ENCODE results near the gene GPR35. TPM values are rescaled to one million over a fixed set of nuclear protein-coding genes. Genes with fewer than 3 reads are reported as not detected.

Gene GPR35
- total RNA-seq, 1 donor, result 1.1 TPM

DNA sequence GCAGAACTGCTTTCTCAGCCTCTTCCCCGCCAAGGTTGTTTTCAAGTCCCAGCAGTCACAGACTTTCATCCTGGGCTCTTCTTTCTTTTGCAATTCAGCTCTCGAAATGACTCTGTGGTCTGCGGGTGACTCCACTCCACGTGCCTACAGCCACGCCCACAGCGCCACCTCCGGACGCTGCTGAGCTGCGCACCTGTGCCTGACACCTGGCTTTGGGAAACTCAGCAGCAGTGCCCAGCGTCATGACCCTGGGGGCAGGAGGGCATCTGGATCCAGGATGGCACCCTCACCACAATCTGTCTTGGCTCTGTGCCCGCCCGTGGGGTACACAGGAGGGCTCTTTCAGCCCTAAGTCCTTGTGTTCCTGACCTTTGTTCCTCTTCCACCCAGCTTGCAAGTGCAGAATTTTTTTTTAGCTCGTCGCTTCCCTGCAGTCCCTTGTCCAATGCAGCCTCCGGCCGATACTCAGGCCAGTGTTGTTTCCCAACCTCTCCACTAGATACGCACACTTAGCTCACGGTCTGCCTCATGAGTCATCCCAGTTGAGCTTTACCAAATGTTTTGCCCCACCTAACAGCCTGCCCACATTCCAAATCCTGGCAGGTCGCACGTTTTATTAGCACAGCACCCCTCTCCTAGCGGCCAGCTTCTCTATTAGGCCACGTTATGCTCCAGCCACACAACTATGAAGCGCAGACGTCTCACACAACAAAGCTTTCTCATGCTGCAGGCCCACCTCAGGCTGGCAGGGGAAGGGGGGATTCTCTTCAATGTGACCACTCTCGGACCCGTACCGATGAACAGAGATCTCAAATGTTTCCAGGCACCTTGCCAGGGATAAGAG lies 45.3 kb upstream of the GPR35 start:
- peaks cover 17% of the 10 kb centered on the region for H3K4me1 ChIP-seq (ENCODE audit: insufficient read depth, low read length)
- H3K4me2 ChIP-seq (ENCODE audit: insufficient read depth, low read length), result peak overlapping the region; percentile 69
- no peaks in the 10 kb centered on the region for H3K27me3 ChIP-seq (ENCODE audit: insufficient read depth, low read length)
- peaks cover 4% of the 10 kb centered on the region for H3K36me3 ChIP-seq (ENCODE audit: insufficient read depth, low read length)
- no peaks in the 10 kb centered on the region for H3K9me3 ChIP-seq (ENCODE audit: low read depth, low read length)
- H2AFZ ChIP-seq (ENCODE audit: low read length), result no peak overlapping the region
- H4K20me1 ChIP-seq (ENCODE audit: insufficient read depth, low read length), result peaks cover 37% of the 10 kb centered on the region
- peaks cover 57% of the 10 kb centered on the region for H3K79me2 ChIP-seq (ENCODE audit: insufficient read depth, low read length)
- DNase-seq (ENCODE audit: insufficient read length, low spot score, missing footprints), result peak; percentile 98
- H3K27ac ChIP-seq (ENCODE audit: low read depth, low read length), result peak overlapping the region; percentile 79
- peak overlapping the region; percentile 54 for H3K4me3 ChIP-seq (ENCODE audit: insufficient read depth, low read length)
- TF ChIP-seq, protein P1, sequence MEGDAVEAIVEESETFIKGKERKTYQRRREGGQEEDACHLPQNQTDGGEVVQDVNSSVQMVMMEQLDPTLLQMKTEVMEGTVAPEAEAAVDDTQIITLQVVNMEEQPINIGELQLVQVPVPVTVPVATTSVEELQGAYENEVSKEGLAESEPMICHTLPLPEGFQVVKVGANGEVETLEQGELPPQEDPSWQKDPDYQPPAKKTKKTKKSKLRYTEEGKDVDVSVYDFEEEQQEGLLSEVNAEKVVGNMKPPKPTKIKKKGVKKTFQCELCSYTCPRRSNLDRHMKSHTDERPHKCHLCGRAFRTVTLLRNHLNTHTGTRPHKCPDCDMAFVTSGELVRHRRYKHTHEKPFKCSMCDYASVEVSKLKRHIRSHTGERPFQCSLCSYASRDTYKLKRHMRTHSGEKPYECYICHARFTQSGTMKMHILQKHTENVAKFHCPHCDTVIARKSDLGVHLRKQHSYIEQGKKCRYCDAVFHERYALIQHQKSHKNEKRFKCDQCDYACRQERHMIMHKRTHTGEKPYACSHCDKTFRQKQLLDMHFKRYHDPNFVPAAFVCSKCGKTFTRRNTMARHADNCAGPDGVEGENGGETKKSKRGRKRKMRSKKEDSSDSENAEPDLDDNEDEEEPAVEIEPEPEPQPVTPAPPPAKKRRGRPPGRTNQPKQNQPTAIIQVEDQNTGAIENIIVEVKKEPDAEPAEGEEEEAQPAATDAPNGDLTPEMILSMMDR (IDR thresholded peaks at IDR 0.05; ENCODE audit: extremely low read depth, low read depth, low read length), result no peak

GRCh38 chr2:240581811-240582210 lies 43.5 kb upstream of the GPR35 start:
- no peak for DNase-seq (ENCODE audit: insufficient read length, low spot score, missing footprints)
- TF ChIP-seq, protein P1 (IDR thresholded peaks at IDR 0.05; ENCODE audit: extremely low read depth, low read depth, low read length), result no peak
- Histone ChIP-seq H3K79me2 (ENCODE audit: insufficient read depth, low read length) (peaks cover 69% of the 10 kb centered on the region), H4K20me1 (ENCODE audit: insufficient read depth, low read length) (peaks cover 40% of the 10 kb centered on the region), H3K9me3 (ENCODE audit: low read depth, low read length) (no peaks in the 10 kb centered on the region), H3K27me3 (ENCODE audit: insufficient read depth, low read length) (no peaks in the 10 kb centered on the region), H3K27ac (ENCODE audit: low read depth, low read length) (no peak overlapping the region), H2AFZ (ENCODE audit: low read length) (no peak overlapping the region), H3K4me2 (ENCODE audit: insufficient read depth, low read length) (no peak overlapping the region), H3K36me3 (ENCODE audit: insufficient read depth, low read length) (peaks cover 4% of the 10 kb centered on the region), H3K4me3 (ENCODE audit: insufficient read depth, low read length) (no peak overlapping the region), H3K4me1 (ENCODE audit: insufficient read depth, low read length) (peaks cover 26% of the 10 kb centered on the region)

DNA sequence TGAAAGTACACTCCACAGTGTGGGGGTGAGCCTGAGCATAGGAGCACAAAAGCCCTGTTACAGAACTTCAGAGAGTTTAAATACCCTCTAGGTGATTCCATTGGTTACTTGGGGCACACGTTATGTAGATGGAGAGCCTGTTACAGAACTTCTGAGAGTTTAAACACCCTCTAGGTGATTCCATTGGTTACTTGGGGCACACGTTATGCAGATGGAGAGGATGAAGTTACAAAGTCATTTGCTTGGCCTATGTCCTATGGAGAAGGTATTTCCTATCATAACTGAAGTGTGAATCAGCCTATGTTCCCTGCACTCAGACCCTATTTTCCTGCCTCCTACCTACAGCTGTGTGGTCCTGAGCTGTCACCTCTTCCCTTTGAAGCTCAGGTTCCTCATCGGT lies 42.5 kb upstream of the GPR35 start:
- Histone ChIP-seq H3K79me2 (ENCODE audit: insufficient read depth, low read length) (peaks cover 79% of the 10 kb centered on the region), H3K36me3 (ENCODE audit: insufficient read depth, low read length) (peaks cover 4% of the 10 kb centered on the region), H3K9me3 (ENCODE audit: low read depth, low read length) (no peaks in the 10 kb centered on the region), H3K27ac (ENCODE audit: low read depth, low read length) (no peak overlapping the region), H3K4me3 (ENCODE audit: insufficient read depth, low read length) (no peak overlapping the region), H3K4me1 (ENCODE audit: insufficient read depth, low read length) (peaks cover 32% of the 10 kb centered on the region), H2AFZ (ENCODE audit: low read length) (no peak overlapping the region), H3K4me2 (ENCODE audit: insufficient read depth, low read length) (no peak overlapping the region), H4K20me1 (ENCODE audit: insufficient read depth, low read length) (peaks cover 43% of the 10 kb centered on the region), H3K27me3 (ENCODE audit: insufficient read depth, low read length) (no peaks in the 10 kb centered on the region)
- no peak for DNase-seq (ENCODE audit: insufficient read length, low spot score, missing footprints)
- TF ChIP-seq, protein P1 (IDR thresholded peaks at IDR 0.05; ENCODE audit: extremely low read depth, low read depth, low read length), result no peak

DNA sequence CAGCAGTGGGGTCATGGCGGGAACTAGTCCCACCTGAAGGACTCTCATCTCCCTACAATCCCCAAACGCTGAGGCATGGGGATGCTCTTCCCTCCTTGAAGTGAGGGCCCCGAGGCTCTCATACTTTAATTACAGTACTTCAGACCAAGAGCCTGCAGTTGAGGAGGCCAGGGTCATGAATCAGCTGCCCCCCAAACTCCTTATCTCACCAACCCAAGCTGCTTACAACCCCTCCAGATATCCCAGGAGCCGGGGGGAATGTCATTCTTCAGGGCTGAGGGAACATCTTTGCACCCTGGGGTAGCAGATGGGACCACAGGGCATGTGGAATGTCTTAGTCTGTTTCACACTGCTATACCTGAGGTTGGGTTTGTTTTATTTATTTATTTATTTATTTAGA lies 41.5 kb upstream of the GPR35 start:
- H3K27me3 ChIP-seq (ENCODE audit: insufficient read depth, low read length), result no peaks in the 10 kb centered on the region
- TF ChIP-seq, protein P1 (IDR thresholded peaks at IDR 0.05; ENCODE audit: extremely low read depth, low read depth, low read length), result no peak
- H4K20me1 ChIP-seq (ENCODE audit: insufficient read depth, low read length), result peaks cover 47% of the 10 kb centered on the region
- no peak overlapping the region for H3K27ac ChIP-seq (ENCODE audit: low read depth, low read length)
- H3K4me1 ChIP-seq (ENCODE audit: insufficient read depth, low read length), result peaks cover 37% of the 10 kb centered on the region
- H3K36me3 ChIP-seq (ENCODE audit: insufficient read depth, low read length), result no peaks in the 10 kb centered on the region
- H3K79me2 ChIP-seq (ENCODE audit: insufficient read depth, low read length), result peaks cover 87% of the 10 kb centered on the region
- no peak overlapping the region for H3K4me3 ChIP-seq (ENCODE audit: insufficient read depth, low read length)
- no peak overlapping the region for H3K4me2 ChIP-seq (ENCODE audit: insufficient read depth, low read length)
- DNase-seq (ENCODE audit: insufficient read length, low spot score, missing footprints), result no peak
- no peak overlapping the region for H2AFZ ChIP-seq (ENCODE audit: low read length)
- H3K9me3 ChIP-seq (ENCODE audit: low read depth, low read length), result no peaks in the 10 kb centered on the region

All from osteoblast (primary cell).